ENCODE results near the gene STAC2.
"Not testable (repeated sequence)": the region's sequence is repeated elsewhere in the genome, so short reads cannot be mapped to it uniquely, and the experiment has no call there.

STAC2 gene

DNA sequence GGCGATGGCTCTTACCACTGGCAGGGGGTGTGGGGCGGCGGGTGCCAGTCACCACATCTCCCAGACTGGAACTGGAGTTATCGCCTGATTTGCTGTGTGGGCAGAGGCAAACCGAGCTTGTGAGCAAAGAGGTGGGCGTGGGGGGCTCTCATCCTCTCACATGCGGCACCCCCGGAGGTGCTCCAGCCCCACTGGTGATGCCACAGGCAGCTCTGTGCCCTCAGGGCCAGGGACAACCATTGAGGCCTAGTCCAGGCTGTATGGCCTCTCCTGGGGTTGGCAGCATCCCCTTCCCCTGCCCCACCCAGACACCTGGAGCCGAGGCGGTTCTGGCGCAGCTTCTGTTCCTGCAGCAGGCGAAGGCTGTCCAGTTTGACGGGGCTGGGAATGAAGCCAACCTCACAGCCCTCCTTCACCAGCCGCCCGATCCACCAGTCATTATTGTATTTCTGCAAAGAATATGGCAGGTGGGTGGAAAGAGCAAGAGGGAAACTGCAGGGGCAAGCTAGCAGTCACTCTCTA is 39.2 kb downstream of the STAC2 start:
- no peak for DNase-seq

DNA sequence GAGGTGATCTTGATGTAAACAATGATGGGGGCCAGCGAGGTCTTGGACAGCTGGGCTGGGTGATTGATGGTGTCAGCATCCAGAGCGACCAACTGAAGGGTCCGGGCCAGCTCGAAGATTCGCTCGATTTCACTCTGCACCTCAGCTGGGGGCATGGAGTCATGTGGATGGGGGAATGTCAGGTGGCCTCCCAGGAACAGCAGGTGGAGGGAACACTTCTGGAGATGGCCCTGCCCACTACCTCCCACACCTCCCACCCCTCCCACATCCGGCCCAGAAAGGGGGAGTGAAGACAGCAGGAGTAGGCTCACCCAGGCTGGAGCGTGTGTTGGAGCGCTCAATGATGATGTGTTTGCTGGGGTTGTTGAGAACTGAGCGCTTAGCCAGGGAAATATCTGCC is 42.0 kb downstream of the STAC2 start:
- no peak for DNase-seq

DNA sequence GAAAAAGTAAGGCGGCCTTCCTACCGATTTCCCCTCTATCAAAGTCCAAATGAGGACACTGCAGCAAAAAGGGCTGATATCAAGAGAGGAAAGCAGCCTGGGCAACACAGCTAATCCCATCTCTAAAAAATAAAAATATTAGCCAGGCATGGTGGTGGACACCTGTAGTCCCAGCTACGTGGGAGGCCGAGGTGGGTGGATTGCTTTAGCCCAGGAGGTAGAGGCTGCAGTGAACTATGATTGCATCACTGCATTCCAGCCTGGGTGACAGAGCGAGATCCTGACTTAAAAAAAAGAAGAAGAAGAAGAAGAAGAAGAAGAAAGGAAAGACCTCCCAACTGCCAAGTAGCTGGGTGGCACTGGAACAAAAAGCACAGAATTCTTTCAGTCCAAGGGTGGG is 42.7 kb downstream of the STAC2 start:
- DNase-seq = no peak

DNA sequence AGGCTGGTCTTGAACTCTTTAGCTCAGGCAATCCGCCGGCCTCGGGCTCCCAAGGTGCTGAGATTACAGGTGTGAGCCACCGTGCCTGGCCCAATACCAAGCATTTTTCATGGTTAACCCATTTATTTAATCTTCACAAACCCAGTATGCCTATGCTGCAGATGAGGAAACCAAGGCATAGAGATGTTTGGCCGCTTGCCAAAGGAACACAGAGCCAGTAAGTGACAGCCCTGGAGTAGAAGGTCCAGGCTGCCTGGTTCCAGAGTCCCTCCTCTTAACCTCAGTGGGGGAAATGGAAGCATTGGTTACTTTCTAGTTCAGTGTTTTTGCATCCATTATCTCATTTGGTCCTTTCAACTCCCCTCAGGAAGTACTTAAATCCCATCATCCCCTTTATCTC is 44.4 kb downstream of the STAC2 start:
- no peak for DNase-seq

DNA sequence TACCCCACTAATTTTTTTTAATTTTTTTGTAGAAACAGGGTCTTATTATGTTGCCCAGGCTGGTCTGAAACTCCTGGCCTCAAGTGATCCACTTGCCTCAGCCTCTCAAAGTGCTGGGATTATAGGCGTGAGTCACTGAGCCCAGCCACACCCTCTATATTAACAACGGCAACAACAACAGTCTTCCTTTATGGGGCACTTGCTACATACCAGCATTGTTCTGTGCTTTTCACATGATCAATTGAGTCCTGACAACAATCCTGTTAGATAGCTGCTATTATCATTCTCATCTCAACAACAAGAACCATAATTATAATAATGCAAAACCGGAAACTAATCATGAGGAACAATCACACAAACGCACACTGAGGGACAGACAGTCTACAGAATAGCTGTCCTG is 47.2 kb downstream of the STAC2 start:
- peak; percentile 49 for DNase-seq

DNA sequence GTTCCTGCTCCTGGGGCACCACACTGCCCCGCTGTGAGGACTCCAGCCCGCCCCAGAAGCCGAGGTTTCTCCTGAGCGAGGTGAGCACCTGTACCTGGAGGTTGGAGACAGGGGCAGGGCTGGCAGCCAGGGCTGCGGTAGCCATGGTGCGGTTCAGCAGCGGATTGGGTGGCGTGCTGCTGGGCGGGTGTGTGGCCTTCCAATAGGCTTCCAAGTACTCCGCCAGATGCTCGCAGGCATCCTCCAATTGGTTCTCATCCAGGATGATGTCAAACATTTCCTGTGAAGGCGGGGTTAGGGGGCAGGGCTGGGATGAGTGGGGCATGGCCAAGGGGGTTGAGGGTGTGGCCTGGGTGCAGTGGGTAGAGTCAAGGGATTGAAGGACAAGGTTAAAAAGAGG is 48.5 kb downstream of the STAC2 start:
- DNase-seq = no peak

DNA sequence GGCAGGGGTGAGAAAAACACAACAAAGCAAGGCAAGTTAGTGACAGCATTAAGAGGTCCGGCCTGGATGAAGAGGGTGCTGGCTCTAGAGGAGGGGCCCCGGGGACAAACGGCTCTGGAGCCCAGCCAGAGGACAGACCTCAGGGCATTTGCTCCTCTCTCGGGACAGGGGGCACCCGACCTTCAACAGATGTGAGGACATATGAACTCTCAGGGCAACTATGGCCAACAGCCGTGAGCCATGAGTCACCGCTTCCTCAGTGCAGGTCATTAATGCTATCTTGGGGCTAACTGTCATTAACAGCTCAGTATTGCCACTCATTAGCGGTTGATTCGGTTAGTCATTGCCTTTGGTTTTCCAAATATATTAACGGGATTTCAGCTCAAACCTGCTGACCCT is 50.1 kb downstream of the STAC2 start:
- DNase-seq = peak; percentile 22

DNA sequence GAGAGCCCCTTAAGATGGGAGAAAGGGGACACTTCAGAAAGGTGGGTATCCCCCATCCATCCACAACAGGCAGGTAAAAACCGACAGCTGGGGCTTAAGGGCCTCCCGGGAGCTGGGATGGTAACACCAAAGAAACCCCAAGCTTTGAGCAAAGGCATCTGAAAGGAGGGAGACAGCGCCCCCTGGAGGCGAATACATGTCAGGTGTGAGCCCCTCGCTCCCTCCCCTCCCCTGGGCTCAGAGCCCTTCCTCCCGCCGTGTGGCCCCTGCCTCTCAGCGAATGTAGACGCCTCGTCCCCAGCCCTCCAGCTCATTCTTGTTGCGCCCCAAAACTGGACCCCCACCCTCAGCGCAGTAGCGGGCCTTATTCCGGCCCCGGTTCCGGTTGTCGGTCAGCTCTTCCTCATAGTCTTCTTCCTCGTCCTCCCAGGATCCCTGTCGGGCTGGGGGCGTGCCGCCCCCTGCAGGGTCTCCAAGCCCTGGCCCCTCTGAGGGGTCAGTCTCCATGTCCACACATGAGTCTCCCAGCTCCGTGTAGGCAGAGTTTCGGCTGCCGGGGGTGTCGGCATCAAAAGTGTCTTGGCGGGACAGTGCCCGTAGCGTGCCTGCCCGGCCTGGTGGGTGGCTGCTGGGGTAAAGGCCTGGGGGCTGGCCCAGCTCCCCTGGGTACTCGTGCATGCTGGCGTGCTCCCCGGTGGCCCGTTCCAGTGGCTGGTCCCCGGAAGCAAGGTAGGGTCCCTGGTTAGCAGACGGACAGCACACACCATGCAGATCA is 50.6 kb downstream of the STAC2 start:
- DNase-seq = peak; percentile 56

DNA sequence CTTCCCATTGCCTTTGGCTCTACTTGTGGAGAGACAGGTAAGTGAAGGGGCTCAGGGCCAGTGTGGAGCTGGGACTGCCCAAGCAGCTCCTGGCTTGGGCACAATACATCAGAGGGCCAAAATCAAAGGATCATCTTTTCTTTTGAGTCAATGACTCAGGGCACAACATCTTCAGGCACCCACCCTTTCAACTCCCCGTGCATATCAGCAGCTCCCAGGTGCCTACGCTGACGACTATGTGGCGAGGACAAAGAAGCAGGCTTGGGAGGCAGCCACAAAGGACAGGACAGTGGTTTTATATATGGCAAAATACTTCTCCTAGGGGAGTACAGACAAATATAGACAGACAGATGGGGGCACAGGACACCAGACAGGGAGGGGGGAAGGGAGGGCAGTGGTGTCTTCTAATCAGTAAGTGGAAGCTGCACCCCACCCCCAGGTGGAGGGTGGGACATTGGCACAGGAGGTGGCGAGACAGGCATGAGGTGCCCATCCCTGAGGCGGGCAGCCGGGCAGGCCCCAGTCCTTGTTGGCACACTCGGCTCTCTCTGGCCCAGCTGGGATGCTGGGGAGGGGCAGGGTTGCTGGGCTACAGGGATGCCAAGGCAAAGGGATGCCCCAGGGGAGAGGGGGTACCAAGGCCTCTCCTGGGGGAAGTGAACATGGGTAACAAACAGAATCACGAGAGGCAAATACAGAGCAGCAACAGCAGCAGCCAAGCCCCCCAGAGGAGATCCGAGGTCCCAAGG is 52.0 kb downstream of the STAC2 start:
- no peak for DNase-seq

DNA sequence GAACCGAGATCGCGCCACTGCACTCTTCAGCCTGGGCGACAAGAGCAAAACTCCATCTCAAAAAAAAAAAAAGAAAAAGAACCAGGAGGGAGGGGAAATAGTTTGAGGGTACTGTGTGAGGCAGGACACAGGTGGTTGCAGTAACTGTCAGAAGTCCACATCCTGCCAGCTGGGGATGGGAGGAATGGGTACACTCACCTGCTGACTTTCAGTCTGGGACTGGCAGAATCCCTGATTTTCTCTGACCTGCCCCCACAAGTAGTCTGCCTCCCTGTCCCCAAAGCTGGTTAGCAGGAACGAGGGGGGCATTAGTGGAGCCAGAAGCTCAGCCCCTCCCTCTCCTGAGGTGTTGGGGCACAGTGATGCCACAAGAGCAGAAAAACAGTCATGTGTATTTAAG is 52.7 kb downstream of the STAC2 start:
- DNase-seq = no peak

DNA sequence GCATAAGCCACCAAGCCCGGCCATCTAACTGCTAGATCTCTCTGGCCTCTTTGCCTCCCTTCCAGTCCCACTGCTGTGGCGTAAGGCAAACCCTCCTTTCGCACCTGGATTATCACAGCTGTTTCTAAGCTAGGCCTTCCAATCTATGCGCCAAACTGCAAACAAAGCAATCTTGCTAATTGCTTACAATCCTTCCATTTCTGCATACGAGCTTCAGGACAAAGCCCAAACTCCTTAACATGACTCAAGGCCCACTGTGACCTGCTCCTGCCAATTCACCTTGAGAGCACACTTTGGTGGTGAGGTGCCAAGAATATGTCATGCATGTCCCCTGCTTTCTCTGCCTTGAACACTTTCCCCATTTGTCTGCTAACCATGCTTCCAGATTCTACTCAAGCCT is 53.8 kb downstream of the STAC2 start:
- DNase-seq = no peak

DNA sequence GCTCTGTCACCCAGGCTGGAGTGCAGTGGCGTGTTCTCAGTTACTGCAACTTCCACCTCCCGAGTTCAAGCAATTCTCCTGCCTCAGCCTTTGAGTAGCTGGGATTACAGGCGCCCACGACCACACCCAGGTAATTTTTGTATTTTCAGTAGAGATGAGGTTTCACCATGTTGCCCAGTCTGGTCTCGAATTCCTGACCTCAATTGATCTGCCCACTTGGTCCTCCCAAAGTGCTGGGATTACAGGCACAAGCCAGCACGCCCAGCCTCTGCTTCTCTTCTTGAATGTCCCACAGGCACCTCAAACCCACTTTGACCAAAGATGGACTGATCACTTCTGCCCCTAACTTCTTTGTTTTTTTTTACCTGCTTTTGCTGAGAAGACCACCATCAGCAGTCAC is 55.2 kb downstream of the STAC2 start:
- no peak for DNase-seq

DNA sequence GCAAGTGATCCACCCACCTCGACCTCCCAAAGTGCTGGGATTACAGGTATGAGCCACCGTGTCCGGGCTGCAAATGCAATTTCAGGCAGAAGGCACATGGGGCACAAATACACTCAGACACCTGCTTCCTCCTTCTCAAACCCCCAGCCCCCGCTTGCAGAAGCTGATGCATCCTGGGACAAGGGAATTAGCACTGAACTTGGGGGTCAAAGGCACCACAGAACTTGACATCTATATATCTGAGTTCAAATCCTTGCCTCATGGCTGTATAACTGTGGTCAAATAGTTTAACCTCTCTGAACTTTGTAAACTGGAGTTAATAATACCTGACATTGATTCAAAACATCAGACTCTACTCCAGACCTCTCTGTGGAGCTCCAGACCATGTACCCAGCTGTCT is 55.6 kb downstream of the STAC2 start:
- DNase-seq = no peak

DNA sequence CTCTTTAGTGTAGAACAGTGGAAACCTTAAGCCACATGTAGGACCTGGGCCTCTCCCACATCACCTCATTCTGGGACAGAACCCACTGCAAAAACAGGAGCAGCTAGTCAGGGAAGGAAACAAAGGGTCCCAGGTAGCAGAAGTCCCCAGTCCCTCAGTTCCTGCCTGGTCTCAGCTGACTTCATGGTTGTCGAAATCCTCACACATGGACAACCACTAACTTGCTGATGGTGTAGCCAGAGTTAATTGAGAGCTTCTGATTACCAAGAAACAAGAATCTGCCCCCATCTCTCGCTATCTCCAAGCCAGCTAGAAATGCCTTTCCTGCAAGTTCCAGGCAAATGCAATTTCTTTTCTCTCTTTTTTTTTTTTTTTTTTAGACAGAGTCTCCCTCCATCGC is 56.2 kb downstream of the STAC2 start:
- DNase-seq = no peak

DNA sequence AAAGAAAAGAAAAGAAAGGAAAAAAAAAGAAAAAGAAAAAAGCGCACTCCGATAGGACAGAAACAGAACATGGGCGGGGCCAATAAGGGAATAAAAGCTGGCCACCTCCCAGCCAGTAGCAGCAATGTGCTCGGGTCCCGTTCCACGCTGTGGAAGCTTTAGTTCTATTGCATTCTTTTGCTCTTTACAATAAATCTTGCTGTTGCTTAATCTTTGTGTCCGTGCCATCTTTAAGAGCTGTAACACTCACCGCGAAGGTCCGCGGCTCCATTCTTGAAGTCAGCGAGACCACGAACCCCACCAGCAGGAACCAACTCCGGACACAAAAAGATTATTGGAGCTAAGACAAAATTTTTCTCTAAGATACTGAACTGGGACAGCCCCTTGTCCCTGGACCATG is 56.6 kb downstream of the STAC2 start:
- no peak for DNase-seq

DNA sequence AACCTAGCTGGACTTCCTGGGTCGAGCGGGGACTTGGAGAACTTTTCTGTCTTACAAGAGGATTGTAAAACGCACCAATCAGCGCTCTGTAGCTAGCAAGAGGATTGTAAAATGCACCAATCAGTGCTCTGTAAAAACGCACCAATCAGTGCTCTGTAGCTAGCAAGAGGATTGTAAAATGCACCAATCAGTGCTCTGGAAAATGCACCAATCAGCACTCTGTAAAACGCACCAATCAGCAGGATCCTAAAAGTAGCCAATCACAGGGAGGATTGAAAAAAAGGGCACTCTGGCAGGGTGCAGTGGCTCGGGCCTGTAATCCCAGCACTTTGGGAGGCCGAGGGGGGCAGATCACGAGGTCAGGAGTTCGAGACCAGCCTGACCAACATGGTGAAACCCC is 57.2 kb downstream of the STAC2 start:
- not testable (repeated sequence) for DNase-seq

DNA sequence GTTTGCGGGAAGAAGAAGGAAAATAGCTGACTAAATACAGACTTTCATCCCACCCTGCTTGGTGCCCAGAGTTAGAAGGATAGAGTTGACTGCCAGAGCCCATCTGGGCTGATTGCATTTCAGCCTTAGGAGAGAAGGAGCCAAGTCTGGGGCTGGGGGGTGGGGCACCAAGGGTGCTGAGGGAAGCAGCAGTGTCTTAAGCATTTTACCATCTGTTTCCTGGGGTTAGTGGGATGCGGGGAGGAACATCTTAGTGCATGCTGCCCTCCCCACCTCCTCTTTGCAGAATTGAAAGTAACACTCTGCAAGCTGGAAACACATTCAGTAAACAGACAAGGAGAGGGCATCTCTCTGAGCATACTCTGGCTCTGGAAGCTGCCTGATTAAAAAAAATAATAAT is 58.3 kb downstream of the STAC2 start:
- no peak for DNase-seq

DNA sequence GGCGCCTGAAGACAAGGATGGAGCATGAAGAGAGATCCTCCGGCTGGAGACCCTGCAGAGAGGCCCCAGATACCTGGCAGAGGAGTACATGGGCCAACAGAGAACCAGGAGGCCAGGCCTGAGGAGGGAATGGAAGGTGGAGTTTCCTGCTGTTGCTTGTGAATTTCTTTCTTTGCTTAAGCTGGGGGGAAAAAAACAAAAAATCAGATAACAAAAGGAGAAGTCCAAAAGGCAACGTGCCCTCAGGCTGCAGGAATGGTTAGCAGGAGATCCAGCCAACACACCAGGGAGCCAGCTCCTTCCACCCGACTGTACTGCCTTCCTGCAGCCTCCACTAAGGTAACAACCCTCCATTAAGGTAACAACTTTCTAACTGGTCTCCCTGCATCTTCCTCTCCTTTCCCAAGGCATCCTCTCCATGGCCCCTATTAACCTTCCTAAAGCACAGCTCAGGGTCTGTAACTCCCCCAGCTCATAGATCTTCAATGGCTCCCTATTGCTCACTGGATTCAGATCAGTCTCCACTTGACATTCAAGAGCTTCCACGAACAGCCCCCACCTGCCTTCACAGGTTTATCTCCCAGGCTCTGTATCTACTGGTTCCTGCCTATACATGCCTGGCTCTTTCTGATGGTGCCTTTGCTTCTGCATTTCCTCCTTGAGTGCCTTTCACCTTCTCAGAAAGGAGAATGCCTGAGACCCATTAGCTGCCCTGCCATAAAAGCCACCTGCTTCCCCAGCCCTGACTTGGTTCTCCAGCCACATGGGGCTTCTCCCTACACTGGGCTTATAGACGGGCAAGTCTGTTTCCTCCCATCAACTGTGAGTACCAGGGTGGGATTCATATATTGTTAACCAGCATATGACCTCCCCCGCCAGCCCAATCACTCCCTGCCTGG is 59.1 kb downstream of the STAC2 start:
- no peak for DNase-seq

DNA sequence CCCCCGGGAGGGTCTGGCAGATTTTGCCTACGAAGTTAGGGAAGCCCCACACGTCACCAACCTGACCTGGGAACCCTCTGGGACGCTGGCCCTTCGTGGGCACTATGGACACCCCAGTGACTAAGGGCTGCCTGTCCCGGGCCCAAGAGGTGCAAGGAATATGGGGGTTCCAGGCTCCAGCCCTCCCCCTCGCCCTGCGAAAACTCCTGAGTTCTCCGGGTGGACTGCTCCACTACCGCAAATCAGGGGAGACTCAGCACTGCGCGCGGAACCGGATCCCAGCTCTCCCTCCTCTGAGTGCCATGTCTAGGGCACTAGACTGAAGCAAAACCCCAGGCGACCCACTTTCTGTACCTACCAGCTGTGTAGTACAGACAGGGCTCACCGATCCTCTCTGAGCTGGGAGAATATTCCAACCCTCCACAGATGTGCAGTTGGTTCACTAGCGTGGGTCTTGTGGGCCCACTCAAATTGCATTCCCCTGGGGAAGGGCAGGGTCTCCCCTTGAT is 59.9 kb downstream of the STAC2 start, which contains the start of gene ARL5C:
ARL5C (minus strand) TSS at position 321 of the 509 bp plus-strand sequence. CDS start 401 bp downstream, outside the sequence.
- no peak for DNase-seq

DNA sequence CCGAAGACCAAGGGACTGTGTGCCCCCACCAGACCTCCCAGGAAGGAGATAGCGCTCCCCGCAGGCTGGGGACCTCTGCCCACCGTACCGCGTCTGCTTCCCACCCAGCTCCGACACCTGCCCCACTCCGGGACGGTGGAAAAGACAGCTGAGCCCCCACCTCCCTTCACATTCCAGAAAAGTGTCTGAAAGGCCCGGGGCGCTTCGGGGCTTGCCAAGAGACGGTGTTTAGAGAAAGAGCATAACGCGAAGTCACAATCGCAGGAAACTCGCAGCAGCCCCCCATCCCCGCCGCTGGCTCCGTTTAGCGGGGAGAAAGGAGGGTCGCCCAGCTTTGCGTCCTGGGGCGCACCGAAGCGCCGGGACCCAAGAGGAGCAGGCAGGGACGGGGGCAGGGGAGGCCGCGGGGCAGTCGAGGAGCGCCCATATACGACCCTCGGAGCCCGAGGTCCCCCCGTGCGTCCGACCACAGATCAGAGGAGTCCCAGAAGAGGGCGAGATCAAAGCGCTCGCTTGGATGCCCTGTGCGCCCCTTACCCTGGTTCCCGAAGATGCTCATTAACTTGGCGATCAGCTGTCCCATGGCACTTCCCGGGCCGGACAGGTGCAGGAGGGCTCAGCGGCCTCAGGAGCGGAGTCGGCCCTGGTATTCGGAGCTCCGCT is 60.4 kb downstream of the STAC2 start:
- DNase-seq = no peak

DNA sequence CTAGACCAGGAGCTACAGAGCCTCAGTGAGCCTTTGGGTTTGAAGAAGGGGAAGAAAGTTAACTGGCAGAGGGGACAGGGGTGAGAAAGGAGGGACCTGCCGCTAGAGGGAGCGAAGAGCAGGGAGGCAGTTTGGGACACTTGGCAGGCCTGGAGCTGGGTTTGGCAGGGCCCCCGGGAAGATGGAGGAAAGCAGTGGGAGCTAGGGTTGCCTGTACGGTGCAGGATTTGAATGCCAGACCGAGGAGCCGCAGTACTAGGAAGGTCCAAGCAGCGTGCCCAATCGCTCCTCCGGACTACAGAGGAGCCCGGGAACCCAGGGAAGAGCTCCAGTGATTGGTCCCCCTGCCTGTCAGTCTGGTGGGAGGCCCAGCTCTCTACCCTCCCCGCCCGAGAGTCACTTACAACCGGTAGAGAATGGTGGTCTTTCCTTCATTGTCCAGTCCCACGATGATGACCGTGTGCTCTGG is 61.0 kb downstream of the STAC2 start:
- peak; percentile 93 for DNase-seq

DNA sequence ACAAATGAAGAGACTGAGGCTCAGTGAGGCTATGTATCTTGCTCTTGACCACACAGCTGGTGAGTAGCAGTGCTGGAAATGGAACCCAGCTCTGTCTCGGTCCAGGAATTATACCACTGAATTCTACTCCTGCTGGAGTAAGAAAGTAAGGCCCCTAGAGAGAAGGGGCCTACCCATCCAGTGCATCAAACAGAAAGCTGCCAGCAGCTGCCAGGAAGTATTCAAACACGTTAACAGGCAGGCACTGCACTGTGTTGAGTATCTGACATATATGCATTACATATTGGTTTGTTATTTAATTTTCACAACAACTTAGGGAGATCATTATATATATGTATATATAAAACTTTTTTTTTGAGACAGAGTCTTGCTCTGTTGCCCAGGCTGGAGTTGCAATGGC is 63.8 kb downstream of the STAC2 start:
- no peak for DNase-seq

All from HCEC 1CT (cell line).